Loucy (cell line): ENCODE measurements around the gene MACROH2A1.

ENCODE experiments used
- H2AFZ ChIP-seq: fragments of 200-600 bp; sonication (generic); 2 replicates; pipeline ENCODE4 v1.6.0; 2016; ENCODE audit warnings: antibody characterized with exemption, mild to moderate bottlenecking, low read length, moderate library complexity
- H3F3A ChIP-seq: fragments of 200-600 bp; 2 replicates; pipeline ENCODE4 v1.6.0; 2016; ENCODE audit warnings: antibody characterized with exemption, low read depth, mild to moderate bottlenecking
- H3K27me3 ChIP-seq: fragments of 200-600 bp; sonication (generic); 2 replicates; pipeline ENCODE4 v1.6.1; 2014; ENCODE audit warnings: low read length, mild to moderate bottlenecking; ENCODE audit not compliant: insufficient read depth, poor library complexity, severe bottlenecking
- H3K36me3 ChIP-seq: fragments of 200-600 bp; sonication (generic); 2 replicates; pipeline ENCODE4 v1.6.1; 2016; ENCODE audit warnings: low read length; ENCODE audit not compliant: insufficient read depth
- H3K4me1 ChIP-seq: fragments of 200-600 bp; sonication (generic); 2 replicates; pipeline ENCODE4 v1.5.1; 2014; ENCODE audit warnings: low read length, mild to moderate bottlenecking; ENCODE audit not compliant: insufficient read depth, poor library complexity, severe bottlenecking
- H3K4me2 ChIP-seq: fragments of 200-600 bp; sonication (generic); 2 replicates; pipeline ENCODE4 v1.6.0; 2014; ENCODE audit warnings: antibody characterized with exemption, low read length, low read depth, mild to moderate bottlenecking; ENCODE audit not compliant: poor library complexity, severe bottlenecking
- H3K4me3 ChIP-seq: fragments of 200-600 bp; sonication (generic); 2 replicates; pipeline ENCODE4 v1.5.1; 2014; ENCODE audit warnings: low read length, mild to moderate bottlenecking, mixed read lengths; ENCODE audit not compliant: poor library complexity, severe bottlenecking
- H3K79me2 ChIP-seq: fragments of 200-600 bp; sonication (generic); 2 replicates; pipeline ENCODE4 v1.6.1; 2014; ENCODE audit warnings: low read length; ENCODE audit not compliant: insufficient read depth
- H3K9ac ChIP-seq: fragments of 200-600 bp; sonication (generic); 2 replicates; pipeline ENCODE4 v1.6.0; 2014; ENCODE audit warnings: mild to moderate bottlenecking, low read depth, low read length, moderate library complexity; ENCODE audit not compliant: poor library complexity, severe bottlenecking
- H3K9me2 ChIP-seq: fragments of 200-600 bp; sonication (generic); replicated peaks from 2 replicates; pipeline ENCODE4 v1.6.1; 2016; ENCODE audit warnings: low read depth, low read length, mixed read lengths
- H3K9me3 ChIP-seq: fragments of 200-600 bp; sonication (generic); 2 replicates; pipeline ENCODE4 v1.6.1; 2014; ENCODE audit warnings: mild to moderate bottlenecking, antibody characterized with exemption, low read length, low read depth; ENCODE audit not compliant: insufficient read depth
- H4K20me1 ChIP-seq: fragments of 200-600 bp; sonication (generic); 2 replicates; pipeline ENCODE4 v1.6.0; 2014; ENCODE audit warnings: antibody characterized with exemption, low read length, mild to moderate bottlenecking; ENCODE audit not compliant: insufficient read depth, poor library complexity, severe bottlenecking
- EZH2phosphoT487 ChIP-seq: fragments of 200-600 bp; IDR thresholded peaks from 2 replicates; pipeline ENCODE4 v1.6.1; 2018; ENCODE audit warnings: antibody characterized with exemption, mild to moderate bottlenecking, moderate library complexity, borderline replicate concordance
- TF ChIP-seq, protein P1 (sequence below): fragments of 200-600 bp; sonication (generic); conservative IDR thresholded peaks from 2 replicates; pipeline ENCODE4 v1.5.1; 2014; ENCODE audit warnings: mild to moderate bottlenecking, antibody characterized with exemption, low read length

The MACROH2A1 gene

DNA sequence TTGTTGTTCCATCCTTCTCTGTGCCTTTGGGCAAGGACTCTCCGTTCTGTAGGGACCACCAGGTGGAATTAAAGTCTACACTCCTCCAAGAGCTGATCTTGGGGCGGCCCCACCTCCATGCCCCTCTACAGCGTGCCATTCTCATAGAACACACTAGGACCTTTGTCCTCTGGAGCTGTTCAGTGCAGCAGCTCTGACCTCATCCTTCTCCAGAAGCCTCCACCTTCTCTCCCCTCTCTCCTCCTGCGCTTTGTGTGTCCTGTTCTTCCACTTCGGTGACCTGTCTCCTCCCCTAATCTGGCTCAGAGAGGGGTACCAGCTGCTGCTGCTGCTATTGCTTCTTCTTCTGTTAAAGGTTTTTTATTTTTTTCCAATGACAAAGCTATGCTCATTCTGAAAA is 1.8 kb upstream of the MACROH2A1 start:
- Histone ChIP-seq H3F3A (0 out of 2 replicates have a peak, but pooled peaks cover under 1% of the 10 kb centered on the region), H3K79me2 (peaks cover 52% of the 10 kb centered on the region), H2AFZ (no peak overlapping the region), H3K9ac (no peak overlapping the region), H3K4me3 (no peak overlapping the region), H3K27me3 (peaks cover 5% of the 10 kb centered on the region), H3K9me3 (no peaks in the 10 kb centered on the region), H3K4me2 (no peak overlapping the region), H3K4me1 (peaks cover 32% of the 10 kb centered on the region), H3K36me3 (no peaks in the 10 kb centered on the region), H3K9me2 (no peaks in the 10 kb centered on the region), H4K20me1 (peaks cover 28% of the 10 kb centered on the region)
- TF ChIP-seq, protein P1, sequence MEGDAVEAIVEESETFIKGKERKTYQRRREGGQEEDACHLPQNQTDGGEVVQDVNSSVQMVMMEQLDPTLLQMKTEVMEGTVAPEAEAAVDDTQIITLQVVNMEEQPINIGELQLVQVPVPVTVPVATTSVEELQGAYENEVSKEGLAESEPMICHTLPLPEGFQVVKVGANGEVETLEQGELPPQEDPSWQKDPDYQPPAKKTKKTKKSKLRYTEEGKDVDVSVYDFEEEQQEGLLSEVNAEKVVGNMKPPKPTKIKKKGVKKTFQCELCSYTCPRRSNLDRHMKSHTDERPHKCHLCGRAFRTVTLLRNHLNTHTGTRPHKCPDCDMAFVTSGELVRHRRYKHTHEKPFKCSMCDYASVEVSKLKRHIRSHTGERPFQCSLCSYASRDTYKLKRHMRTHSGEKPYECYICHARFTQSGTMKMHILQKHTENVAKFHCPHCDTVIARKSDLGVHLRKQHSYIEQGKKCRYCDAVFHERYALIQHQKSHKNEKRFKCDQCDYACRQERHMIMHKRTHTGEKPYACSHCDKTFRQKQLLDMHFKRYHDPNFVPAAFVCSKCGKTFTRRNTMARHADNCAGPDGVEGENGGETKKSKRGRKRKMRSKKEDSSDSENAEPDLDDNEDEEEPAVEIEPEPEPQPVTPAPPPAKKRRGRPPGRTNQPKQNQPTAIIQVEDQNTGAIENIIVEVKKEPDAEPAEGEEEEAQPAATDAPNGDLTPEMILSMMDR, result no peak
- no peak for TF ChIP-seq EZH2phosphoT487

DNA sequence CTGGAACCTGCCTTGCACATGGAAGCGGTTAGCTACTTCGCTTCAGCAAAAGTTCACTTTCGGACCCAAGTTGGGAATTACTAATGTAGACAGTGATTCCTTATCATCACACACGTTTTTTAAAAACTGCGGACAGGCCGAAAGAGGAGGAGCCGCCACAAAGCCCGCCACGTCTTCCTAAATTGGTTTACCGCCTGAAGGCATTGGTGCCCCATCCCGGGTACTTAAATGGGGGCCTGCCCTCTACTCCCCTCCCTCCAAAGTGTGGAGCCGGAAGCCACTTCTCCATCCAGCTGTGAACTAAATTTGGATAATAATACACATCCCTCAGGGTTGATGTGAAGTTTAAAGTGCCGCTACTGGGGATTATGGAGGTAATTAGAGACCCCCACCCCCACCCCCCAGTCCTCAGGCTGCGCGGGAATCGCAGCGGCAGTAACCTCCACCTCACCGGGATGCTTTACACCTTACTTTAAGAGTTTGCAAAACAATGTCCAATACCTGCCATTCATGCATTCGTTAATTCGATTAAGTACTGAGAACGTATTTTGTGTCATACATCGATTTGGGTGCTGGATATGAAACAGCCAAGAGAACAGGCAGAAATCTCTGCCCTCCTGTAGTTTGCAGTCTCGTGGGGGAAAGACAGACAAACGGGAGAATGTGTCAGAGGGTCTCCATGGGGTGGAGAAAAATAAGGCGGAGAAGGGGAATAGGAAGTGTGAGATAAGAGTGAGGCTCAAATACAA is 937 bp upstream of the MACROH2A1 start:
- H3K36me3 ChIP-seq, result no peaks in the 10 kb centered on the region
- TF ChIP-seq EZH2phosphoT487, result no peak
- TF ChIP-seq, protein P1, result no peak
- H3F3A ChIP-seq, result no peaks in the 10 kb centered on the region
- peak overlapping the region; percentile 84 for H3K4me3 ChIP-seq
- H4K20me1 ChIP-seq, result peaks cover 37% of the 10 kb centered on the region
- peaks cover 5% of the 10 kb centered on the region for H3K27me3 ChIP-seq
- peaks cover 61% of the 10 kb centered on the region for H3K79me2 ChIP-seq
- no peaks in the 10 kb centered on the region for H3K9me2 ChIP-seq
- peaks cover 41% of the 10 kb centered on the region for H3K4me1 ChIP-seq
- H3K9me3 ChIP-seq, result no peaks in the 10 kb centered on the region
- H3K4me2 ChIP-seq, result peak overlapping the region; percentile 95
- H2AFZ ChIP-seq, result peak overlapping the region; percentile 83
- peak overlapping the region; percentile 99 for H3K9ac ChIP-seq

DNA sequence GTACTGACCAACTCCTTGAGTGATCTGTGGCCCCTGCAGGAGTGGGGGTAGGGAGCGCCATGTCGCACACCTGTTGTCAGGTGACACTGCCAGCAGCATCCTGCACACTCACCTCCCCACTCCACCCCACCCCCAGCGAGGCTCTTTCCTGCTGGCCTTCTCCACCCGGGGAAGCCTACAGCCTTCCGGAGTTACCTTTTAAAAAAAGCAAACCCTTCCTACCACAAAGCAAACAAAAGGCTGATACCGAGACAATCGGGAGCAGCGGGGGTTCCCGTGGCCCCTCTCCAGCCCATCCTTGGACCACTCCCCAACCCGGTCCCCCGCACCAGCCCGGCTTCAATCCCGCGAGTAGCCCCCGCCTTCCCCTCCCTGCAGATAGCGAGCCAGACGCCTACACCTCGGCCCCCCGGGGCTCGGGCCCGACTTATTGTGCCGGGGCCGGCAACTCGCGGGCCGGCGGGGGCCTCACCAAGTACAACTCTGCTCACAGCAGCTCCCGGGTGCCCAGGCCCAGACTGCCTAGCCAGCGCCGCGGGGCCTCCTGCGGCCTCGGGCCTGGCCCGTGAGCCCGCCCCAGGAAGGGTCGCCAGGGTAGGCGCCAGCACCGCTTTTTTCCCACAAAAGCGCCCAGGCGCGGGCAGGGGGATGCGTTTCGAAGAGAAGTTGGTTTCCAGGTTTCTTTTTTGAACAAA is 724 bp downstream of the MACROH2A1 start:
- Histone ChIP-seq H3K9me3 (no peaks in the 10 kb centered on the region), H3K4me1 (peaks cover 50% of the 10 kb centered on the region), H4K20me1 (peaks cover 54% of the 10 kb centered on the region), H3K9ac (peak overlapping the region; percentile 99), H3K4me2 (peak overlapping the region; percentile 93), H3K4me3 (peak overlapping the region; percentile 84), H3K9me2 (no peaks in the 10 kb centered on the region), H3K27me3 (peaks cover 5% of the 10 kb centered on the region), H3F3A (no peaks in the 10 kb centered on the region), H3K79me2 (peaks cover 78% of the 10 kb centered on the region), H2AFZ (no peak overlapping the region), H3K36me3 (peaks cover 3% of the 10 kb centered on the region; the same call in 1 of the 2 replicates)
- TF ChIP-seq, protein P1, result no peak
- no peak for TF ChIP-seq EZH2phosphoT487
